Measurements from ENCODE around the gene GPC6.

GPC6 gene

DNA sequence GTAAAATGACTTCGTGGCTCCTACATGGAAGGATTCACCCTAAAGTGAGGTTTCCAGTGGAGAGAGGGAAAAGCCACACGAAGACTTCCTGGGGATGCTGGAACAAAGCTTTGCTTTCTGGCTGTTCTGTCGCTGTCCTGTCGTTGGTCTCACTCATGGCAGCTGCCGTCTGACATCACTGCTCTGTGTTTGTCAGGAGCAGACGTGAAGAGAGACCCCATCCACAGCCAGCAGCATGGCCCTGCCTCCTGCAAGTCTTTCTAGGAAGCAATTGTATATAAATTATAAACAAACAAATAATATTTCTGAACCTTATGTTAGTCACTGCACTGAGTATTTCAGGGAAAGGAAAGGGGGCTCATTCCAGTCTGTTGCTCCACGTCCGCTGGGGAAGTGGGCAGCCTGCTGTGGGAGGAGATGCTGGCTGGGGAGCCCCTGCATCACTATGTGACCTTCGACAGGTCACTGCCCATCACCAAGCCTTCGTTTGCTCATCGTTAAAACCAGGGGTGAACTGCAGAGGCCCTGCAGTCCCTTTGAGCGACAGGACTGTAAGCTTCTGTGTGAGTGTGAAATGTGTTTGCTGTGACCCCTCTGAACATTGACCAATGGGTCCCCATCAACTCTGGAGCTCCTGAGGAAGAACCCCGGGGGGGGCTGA is 1101.9 kb downstream of the GPC6 start:
- TF ChIP-seq, protein P1, sequence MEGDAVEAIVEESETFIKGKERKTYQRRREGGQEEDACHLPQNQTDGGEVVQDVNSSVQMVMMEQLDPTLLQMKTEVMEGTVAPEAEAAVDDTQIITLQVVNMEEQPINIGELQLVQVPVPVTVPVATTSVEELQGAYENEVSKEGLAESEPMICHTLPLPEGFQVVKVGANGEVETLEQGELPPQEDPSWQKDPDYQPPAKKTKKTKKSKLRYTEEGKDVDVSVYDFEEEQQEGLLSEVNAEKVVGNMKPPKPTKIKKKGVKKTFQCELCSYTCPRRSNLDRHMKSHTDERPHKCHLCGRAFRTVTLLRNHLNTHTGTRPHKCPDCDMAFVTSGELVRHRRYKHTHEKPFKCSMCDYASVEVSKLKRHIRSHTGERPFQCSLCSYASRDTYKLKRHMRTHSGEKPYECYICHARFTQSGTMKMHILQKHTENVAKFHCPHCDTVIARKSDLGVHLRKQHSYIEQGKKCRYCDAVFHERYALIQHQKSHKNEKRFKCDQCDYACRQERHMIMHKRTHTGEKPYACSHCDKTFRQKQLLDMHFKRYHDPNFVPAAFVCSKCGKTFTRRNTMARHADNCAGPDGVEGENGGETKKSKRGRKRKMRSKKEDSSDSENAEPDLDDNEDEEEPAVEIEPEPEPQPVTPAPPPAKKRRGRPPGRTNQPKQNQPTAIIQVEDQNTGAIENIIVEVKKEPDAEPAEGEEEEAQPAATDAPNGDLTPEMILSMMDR (conservative IDR thresholded peaks at IDR 0.05): no peak
- H3K27ac ChIP-seq: no peak overlapping the region

- TF ChIP-seq, protein P1 (conservative IDR thresholded peaks at IDR 0.05): no peak
- H3K27ac ChIP-seq: no peak overlapping the region
Measured at GRCh38 chr13:94329277-94329676, 1102.7 kb downstream of the GPC6 start.

DNA sequence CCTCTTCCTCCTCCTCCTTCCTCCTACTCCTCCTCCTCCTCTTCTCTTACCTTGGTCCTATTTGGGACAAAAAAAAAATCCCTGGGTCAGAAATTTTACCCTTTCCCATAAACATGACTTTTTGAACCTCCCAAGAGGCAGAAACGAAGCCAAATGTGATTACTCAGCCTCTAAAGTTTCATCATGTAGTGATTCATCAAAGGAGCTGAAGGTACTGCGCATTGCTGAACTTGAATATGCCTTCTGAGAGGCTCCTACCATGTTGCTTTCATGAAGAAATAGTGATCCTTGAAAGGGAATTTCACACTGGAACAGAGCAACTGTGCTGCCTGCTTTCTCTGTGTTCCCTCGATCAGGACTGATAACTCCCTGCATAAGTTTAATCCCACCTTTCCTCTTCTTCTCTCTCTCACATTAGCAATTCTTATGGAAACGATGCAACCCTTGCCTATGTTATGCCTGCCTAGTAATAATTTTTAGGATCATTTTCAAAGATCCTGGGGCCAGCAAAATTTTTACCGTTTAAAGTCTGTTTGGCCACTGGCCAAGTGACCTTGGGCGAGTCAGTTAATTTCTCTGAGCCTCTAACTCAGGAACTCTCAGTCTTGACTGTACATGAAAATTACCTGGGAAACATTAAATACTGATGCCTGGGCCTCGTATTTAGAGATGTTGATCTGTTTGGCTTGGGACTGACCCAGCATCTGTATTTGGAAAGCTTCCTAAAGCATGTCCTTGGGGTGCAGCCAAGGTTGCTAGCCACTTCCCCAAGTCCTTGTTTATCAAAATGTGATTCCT is 1103.3 kb downstream of the GPC6 start:
- no peak overlapping the region for H3K27ac ChIP-seq
- TF ChIP-seq, protein P1 (conservative IDR thresholded peaks at IDR 0.05): no peak

DNA sequence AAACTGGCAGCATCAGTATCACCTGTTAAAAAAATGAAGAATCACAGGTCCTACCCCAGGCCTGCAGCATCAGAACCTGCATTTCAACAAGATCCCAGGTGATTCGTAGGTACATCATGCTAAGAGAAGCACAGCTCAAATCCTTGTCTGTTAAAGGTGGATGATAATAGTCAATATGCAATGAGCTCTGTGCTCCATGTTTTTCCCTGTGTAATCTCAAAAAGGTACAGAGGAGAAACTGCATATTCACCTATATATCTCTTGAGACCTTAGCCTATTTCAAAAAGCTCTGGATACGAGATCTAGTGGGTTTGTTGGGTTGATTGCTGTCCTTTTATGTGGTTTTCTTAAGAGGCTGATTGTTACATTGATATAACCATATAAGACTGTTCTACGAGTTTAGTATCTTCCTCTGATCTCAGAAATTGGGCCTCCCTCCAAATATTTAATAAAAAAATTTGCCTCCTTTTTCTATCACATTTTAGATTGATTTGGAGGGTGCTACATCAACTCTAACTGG is 1104.0 kb downstream of the GPC6 start:
- TF ChIP-seq, protein P1 (conservative IDR thresholded peaks at IDR 0.05): no peak

DNA sequence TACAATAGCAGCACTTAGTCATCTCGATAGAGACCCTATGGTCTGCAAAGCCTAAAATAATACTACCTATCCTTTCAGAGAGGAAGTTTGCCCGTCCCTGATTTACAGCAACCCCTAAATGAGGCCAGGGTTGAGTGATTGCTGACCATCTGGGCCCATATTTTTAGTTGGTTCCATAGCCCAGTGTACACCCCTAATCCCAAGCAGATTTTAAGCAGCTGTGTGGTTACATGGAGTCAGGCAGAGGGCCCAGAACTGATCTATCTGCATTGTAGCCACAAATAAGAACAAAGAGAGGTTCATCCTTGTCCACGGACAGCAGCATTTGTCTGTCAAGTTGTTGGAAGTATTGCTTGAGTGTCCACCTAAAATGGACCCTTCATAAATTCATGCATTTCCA is 1104.7 kb downstream of the GPC6 start:
- no peak overlapping the region for H3K27ac ChIP-seq
- TF ChIP-seq, protein P1 (conservative IDR thresholded peaks at IDR 0.05): no peak

More for the DNA sequence above, 1104.0 kb downstream of the GPC6 start:
- H3K27ac ChIP-seq: no peak overlapping the region

- no peak overlapping the region for H3K27ac ChIP-seq
- TF ChIP-seq, protein P1 (conservative IDR thresholded peaks at IDR 0.05): no peak
Measured at GRCh38 chr13:94332359-94333096, 1105.9 kb downstream of the GPC6 start.
